Astrocyte (in vitro differentiated cells and primary cell): Measurements from ENCODE around the gene CDH8.

Experiments
- EZH2 ChIP-seq: IDR thresholded peaks from 2 replicates; pipeline ENCODE4 v1.6.1; 2012; ENCODE audit warnings: mild to moderate bottlenecking, low read length, inconsistent platforms; ENCODE audit not compliant: insufficient read depth
- TF ChIP-seq, protein P1 (sequence below): IDR thresholded peaks from 2 replicates; pipeline ENCODE4 v1.5.1; 2011; ENCODE audit warnings: low read depth, mild to moderate bottlenecking, inconsistent platforms, low read length, moderate library complexity; ENCODE audit not compliant: insufficient read depth

DNA sequence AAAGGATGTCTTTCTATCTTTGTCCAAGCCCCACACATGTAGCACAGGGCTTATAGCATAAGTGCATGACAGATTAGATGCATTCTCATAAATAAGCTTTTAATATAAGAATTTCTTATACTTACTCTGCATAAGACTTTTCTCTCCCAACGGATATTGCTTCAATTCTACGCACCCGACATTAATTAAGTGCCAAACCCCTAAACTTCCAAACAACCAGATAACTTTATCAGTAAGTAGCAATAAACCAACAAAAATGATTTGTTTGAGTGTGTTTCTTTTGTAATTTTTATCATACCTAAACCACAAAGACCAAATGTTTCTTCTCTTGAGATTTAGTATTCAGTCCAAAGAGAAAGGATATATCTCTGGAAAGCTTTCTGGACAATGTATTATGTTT is 391.5 kb downstream of the CDH8 start:
- TF ChIP-seq, protein P1, sequence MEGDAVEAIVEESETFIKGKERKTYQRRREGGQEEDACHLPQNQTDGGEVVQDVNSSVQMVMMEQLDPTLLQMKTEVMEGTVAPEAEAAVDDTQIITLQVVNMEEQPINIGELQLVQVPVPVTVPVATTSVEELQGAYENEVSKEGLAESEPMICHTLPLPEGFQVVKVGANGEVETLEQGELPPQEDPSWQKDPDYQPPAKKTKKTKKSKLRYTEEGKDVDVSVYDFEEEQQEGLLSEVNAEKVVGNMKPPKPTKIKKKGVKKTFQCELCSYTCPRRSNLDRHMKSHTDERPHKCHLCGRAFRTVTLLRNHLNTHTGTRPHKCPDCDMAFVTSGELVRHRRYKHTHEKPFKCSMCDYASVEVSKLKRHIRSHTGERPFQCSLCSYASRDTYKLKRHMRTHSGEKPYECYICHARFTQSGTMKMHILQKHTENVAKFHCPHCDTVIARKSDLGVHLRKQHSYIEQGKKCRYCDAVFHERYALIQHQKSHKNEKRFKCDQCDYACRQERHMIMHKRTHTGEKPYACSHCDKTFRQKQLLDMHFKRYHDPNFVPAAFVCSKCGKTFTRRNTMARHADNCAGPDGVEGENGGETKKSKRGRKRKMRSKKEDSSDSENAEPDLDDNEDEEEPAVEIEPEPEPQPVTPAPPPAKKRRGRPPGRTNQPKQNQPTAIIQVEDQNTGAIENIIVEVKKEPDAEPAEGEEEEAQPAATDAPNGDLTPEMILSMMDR: no peak
- no peak for TF ChIP-seq EZH2
